ENCODE results near the gene GOSR1.
"Not testable (repeated sequence)": the region's sequence is repeated elsewhere in the genome, so short reads cannot be mapped to it uniquely, and the experiment has no call there.

GOSR1 gene

GRCh38 chr17:30506481-30506880, 29.3 kb downstream of the GOSR1 start:
- DNase-seq: no peak

GRCh38 chr17:30513346-30513745, 36.1 kb downstream of the GOSR1 start:
- DNase-seq: no peak

GRCh38 chr17:30514895-30515596, 37.8 kb downstream of the GOSR1 start:
- DNase-seq: no peak

- no peak for DNase-seq
Observed at GRCh38 chr17:30517786-30518185, 40.6 kb downstream of the GOSR1 start.

- DNase-seq: no peak
Observed at GRCh38 chr17:30519166-30519565, 42.0 kb downstream of the GOSR1 start.

GRCh38 chr17:30519707-30520106, 42.5 kb downstream of the GOSR1 start:
- DNase-seq: no peak

- DNase-seq: no peak
Observed at GRCh38 chr17:30520436-30520835, 43.2 kb downstream of the GOSR1 start.

GRCh38 chr17:30520882-30521281, 43.7 kb downstream of the GOSR1 start:
- DNase-seq: no peak

GRCh38 chr17:30521766-30522165, 44.6 kb downstream of the GOSR1 start:
- DNase-seq: no peak

- DNase-seq: not testable (repeated sequence)
Observed at GRCh38 chr17:30523236-30523635, 46.0 kb downstream of the GOSR1 start.

- no peak for DNase-seq
Observed at GRCh38 chr17:30524847-30525246, 47.6 kb downstream of the GOSR1 start.

- no peak for DNase-seq
Observed at GRCh38 chr17:30526401-30526800, 49.2 kb downstream of the GOSR1 start.

GRCh38 chr17:30528701-30529100, 51.5 kb downstream of the GOSR1 start:
- not testable (repeated sequence) for DNase-seq

- no peak for DNase-seq
Observed at GRCh38 chr17:30530346-30531025, 53.3 kb downstream of the GOSR1 start.

- DNase-seq: no peak
Observed at GRCh38 chr17:30532871-30533270, 55.7 kb downstream of the GOSR1 start.

- DNase-seq: no peak
Observed at GRCh38 chr17:30534298-30534697, 57.1 kb downstream of the GOSR1 start.

- no peak for DNase-seq
Observed at GRCh38 chr17:30534938-30535921, 58.0 kb downstream of the GOSR1 start.

- not testable (repeated sequence) for DNase-seq
Observed at GRCh38 chr17:30536846-30537245, 59.6 kb downstream of the GOSR1 start.

- DNase-seq: not testable (repeated sequence)
Observed at GRCh38 chr17:30537667-30538066, 60.5 kb downstream of the GOSR1 start.

- DNase-seq: no peak
Observed at GRCh38 chr17:30541802-30542201, 64.6 kb downstream of the GOSR1 start.

- no peak for DNase-seq
Observed at GRCh38 chr17:30543456-30543855, 66.2 kb downstream of the GOSR1 start.

GRCh38 chr17:30545024-30545423, 67.8 kb downstream of the GOSR1 start:
- no peak for DNase-seq
